WTC11 (cell line): ENCODE measurements around the gene PNO1. TPM values are rescaled to one million over a fixed set of nuclear protein-coding genes. Genes with fewer than 3 reads are reported as not detected.
A peak's percentile ranks its signal among the peaks of the same experiment; 100 is the strongest.

Experiments used
- ATAC-seq: fragments of 200-7000 bp; cut with Tn5 transposase; 2 replicates; pipeline ENCODE4 v1.10.0; 2021; ENCODE audit warnings: mild to moderate bottlenecking, moderate library complexity
- CTCF ChIA-PET: fragments of 300-600 bp; sonication (Branson Sonifier 250); formaldehyde crosslinking; loops from one replicate; lab custom pipeline; 2021; ENCODE audit warnings: antibody characterized with exemption; lab: Charles Lee
- POLR2A ChIA-PET: fragments of 350-600 bp; sonication (Branson Sonifier 250); formaldehyde crosslinking; loops from one replicate; lab custom pipeline; 2021; ENCODE audit warnings: antibody characterized with exemption; lab: Charles Lee
- DNase-seq: peaks from one replicate; pipeline ENCODE4 v3.0.0; 2021; ENCODE audit warnings: low spot score
- H3K27ac Mint-ChIP-seq: 2 replicates; pipeline ENCODE4 v1.8.0; 2021; ENCODE audit warnings: mixed read lengths
- H3K27me3 Mint-ChIP-seq: 2 replicates; pipeline ENCODE4 v1.8.0; 2021; ENCODE audit warnings: low read depth, mild to moderate bottlenecking, moderate library complexity, mixed read lengths
- H3K36me3 Mint-ChIP-seq: 2 replicates; pipeline ENCODE4 v1.8.0; 2021; ENCODE audit warnings: mixed read lengths
- H3K4me1 Mint-ChIP-seq: 2 replicates; pipeline ENCODE4 v1.8.0; 2022; ENCODE audit warnings: mixed read lengths
- H3K4me3 Mint-ChIP-seq: 2 replicates; pipeline ENCODE4 v1.8.0; 2021; ENCODE audit warnings: mild to moderate bottlenecking, moderate library complexity, mixed read lengths
- H3K9me3 Mint-ChIP-seq: 2 replicates; pipeline ENCODE4 v1.8.0; 2021; ENCODE audit warnings: mixed read lengths
- GRHL2 ChIP-seq: fragments of 250-450 bp; sonication (Bioruptor Pico); IDR thresholded peaks from 2 replicates; pipeline ENCODE4 v1.8.0; 2022; ENCODE audit warnings: mild to moderate bottlenecking, moderate library complexity; ENCODE audit not compliant: insufficient replicate concordance, severe bottlenecking
- HMGA2 ChIP-seq: fragments of 250-450 bp; sonication (Bioruptor Pico); IDR thresholded peaks from 2 replicates; pipeline ENCODE4 v1.4.0; 2021; ENCODE audit warnings: mild to moderate bottlenecking, moderate library complexity
- IRF2 ChIP-seq: sonication (generic); formaldehyde crosslinking; IDR thresholded peaks from 2 replicates; pipeline ENCODE4 v1.8.0; 2022; ENCODE audit warnings: low read depth, missing genetic modification reagents, borderline replicate concordance
- MXD4 ChIP-seq: fragments of 250-450 bp; sonication (Bioruptor Pico); IDR thresholded peaks from 2 replicates; pipeline ENCODE4 v1.8.0; 2021; ENCODE audit warnings: mild to moderate bottlenecking, moderate library complexity, borderline replicate concordance
- NFATC4 ChIP-seq: fragments of 250-450 bp; sonication (Bioruptor Pico); IDR thresholded peaks from 2 replicates; pipeline ENCODE4 v1.9.0; 2021; ENCODE audit warnings: mild to moderate bottlenecking
- NR2C2 ChIP-seq: sonication (generic); formaldehyde crosslinking; IDR thresholded peaks from 2 replicates; pipeline ENCODE4 v1.8.0; 2022; ENCODE audit warnings: mild to moderate bottlenecking, missing genetic modification reagents
- SMAD4 ChIP-seq: sonication (generic); formaldehyde crosslinking; IDR thresholded peaks from 2 replicates; pipeline ENCODE4 v1.8.0; 2022; ENCODE audit warnings: mild to moderate bottlenecking, missing genetic modification reagents
- TEAD1 ChIP-seq: sonication (generic); formaldehyde crosslinking; IDR thresholded peaks from 2 replicates; pipeline ENCODE4 v1.8.0; 2022; ENCODE audit warnings: mild to moderate bottlenecking, missing genetic modification reagents
- ZNF121 ChIP-seq: sonication (generic); formaldehyde crosslinking; IDR thresholded peaks from 2 replicates; pipeline ENCODE4 v1.8.0; 2023; ENCODE audit warnings: missing genetic modification reagents
- ZNF219 ChIP-seq: sonication (generic); formaldehyde crosslinking; IDR thresholded peaks from 2 replicates; pipeline ENCODE4 v1.8.0; 2023; ENCODE audit warnings: missing genetic modification reagents, mild to moderate bottlenecking, borderline replicate concordance
- ZNF423 ChIP-seq: fragments of 250-450 bp; sonication (Bioruptor Pico); IDR thresholded peaks from 2 replicates; pipeline ENCODE4 v2.1.2; 2022; ENCODE audit warnings: mild to moderate bottlenecking, moderate library complexity
- total RNA-seq: library from RNA; stranded (reverse); gene quantifications from 3 replicates; pipeline ENCODE4 v1.2.3, GENCODE V29; 2021
- TF ChIP-seq, protein P1 (sequence below): sonication (generic); formaldehyde crosslinking; IDR thresholded peaks from 2 replicates; pipeline ENCODE4 v1.8.1; 2023; ENCODE audit warnings: mild to moderate bottlenecking, missing genetic modification reagents, borderline replicate concordance
- TF ChIP-seq, protein P2 (sequence below): fragments of 250-450 bp; sonication (Bioruptor Pico); IDR thresholded peaks from 2 replicates; pipeline ENCODE4 v1.9.0; 2021; ENCODE audit warnings: mild to moderate bottlenecking
- TF ChIP-seq, protein P3 (sequence below): sonication (generic); formaldehyde crosslinking; IDR thresholded peaks from 2 replicates; pipeline ENCODE4 v1.8.0; 2022; ENCODE audit warnings: mild to moderate bottlenecking, missing genetic modification reagents
- TF ChIP-seq, protein P4 (sequence below): sonication (generic); formaldehyde crosslinking; IDR thresholded peaks from 2 replicates; pipeline ENCODE4 v1.8.0; 2023; ENCODE audit warnings: missing genetic modification reagents

PNO1 gene
- total RNA-seq, 1 experiment from 2014 or later = 24.0 TPM

DNA sequence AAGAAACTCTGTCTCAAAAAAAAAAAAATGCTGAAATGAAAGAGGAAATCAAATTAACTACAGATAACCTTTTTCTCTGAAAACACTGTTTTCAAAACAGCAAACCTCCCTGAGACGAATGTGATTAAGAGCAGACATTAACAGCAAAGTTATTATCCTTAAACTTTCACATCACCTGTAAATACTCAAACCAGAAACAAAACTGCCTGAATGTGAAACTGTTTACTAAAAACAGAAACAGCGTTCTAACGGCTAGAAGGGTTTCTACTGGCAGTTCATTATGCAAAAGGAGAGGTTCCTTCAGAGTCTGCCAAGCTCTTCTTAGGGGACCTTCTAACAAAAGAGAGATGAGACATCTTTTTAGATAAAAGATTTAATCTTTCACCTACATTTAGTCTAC lies 45.9 kb downstream of the PNO1 start:
- CTCF ChIA-PET = interaction anchor here (1.4 kb wide), 1 partner anchor 22 kb away, joined by 3 read pairs; no protein-coding TSS in a partner anchor
- POLR2A ChIA-PET = no interaction called here
- H3K36me3 Mint-ChIP-seq = no peaks in the 10 kb centered on the region

DNA sequence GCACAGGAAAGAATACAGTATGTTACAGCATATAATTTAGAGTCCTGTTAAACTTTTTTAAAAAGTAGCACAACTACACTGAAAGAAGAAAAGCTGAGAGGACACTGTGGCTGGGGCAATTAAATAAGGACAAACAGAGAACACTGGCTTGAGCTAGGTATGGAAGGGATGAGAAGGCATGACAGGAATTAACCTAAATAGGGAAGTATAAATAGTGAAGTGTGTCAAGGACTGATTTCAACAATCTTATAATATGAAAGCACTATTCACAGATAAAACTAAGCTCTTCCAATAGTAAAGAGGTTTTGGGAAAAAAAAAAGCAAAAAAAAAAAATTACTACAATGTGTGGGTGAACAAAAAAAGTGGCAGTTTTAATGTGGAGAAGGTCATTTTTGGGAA lies 49.1 kb downstream of the PNO1 start:
- H3K36me3 Mint-ChIP-seq = peaks cover 12% of the 10 kb centered on the region
- H3K9me3 Mint-ChIP-seq = peaks cover 3% of the 10 kb centered on the region; the same call in 1 of the 2 replicates
- no peaks in the 10 kb centered on the region for H3K27me3 Mint-ChIP-seq
- no peak overlapping the region for H3K4me3 Mint-ChIP-seq
- ATAC-seq (no peak), DNase-seq (no peak)
- POLR2A ChIA-PET = no interaction called here
- TF ChIP-seq HMGA2 (CRISPR knock-in tag) = no peak
- TF ChIP-seq TEAD1 = no peak
- TF ChIP-seq MXD4 = no peak
- TF ChIP-seq SMAD4 (CRISPR knock-in tag) = no peak
- TF ChIP-seq ZNF423 (CRISPR knock-in tag) = no peak
- TF ChIP-seq, protein P1, sequence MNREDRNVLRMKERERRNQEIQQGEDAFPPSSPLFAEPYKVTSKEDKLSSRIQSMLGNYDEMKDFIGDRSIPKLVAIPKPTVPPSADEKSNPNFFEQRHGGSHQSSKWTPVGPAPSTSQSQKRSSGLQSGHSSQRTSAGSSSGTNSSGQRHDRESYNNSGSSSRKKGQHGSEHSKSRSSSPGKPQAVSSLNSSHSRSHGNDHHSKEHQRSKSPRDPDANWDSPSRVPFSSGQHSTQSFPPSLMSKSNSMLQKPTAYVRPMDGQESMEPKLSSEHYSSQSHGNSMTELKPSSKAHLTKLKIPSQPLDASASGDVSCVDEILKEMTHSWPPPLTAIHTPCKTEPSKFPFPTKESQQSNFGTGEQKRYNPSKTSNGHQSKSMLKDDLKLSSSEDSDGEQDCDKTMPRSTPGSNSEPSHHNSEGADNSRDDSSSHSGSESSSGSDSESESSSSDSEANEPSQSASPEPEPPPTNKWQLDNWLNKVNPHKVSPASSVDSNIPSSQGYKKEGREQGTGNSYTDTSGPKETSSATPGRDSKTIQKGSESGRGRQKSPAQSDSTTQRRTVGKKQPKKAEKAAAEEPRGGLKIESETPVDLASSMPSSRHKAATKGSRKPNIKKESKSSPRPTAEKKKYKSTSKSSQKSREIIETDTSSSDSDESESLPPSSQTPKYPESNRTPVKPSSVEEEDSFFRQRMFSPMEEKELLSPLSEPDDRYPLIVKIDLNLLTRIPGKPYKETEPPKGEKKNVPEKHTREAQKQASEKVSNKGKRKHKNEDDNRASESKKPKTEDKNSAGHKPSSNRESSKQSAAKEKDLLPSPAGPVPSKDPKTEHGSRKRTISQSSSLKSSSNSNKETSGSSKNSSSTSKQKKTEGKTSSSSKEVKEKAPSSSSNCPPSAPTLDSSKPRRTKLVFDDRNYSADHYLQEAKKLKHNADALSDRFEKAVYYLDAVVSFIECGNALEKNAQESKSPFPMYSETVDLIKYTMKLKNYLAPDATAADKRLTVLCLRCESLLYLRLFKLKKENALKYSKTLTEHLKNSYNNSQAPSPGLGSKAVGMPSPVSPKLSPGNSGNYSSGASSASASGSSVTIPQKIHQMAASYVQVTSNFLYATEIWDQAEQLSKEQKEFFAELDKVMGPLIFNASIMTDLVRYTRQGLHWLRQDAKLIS = no peak
- no peak for TF ChIP-seq ZNF219
- TF ChIP-seq, protein P2, sequence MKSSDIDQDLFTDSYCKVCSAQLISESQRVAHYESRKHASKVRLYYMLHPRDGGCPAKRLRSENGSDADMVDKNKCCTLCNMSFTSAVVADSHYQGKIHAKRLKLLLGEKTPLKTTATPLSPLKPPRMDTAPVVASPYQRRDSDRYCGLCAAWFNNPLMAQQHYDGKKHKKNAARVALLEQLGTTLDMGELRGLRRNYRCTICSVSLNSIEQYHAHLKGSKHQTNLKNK = no peak
- no peak for TF ChIP-seq IRF2 (CRISPR knock-in tag)
- no peak for TF ChIP-seq NFATC4 (CRISPR knock-in tag)
- TF ChIP-seq NR2C2 (CRISPR knock-in tag) = no peak
- TF ChIP-seq, all 79 proteins: peak for 0
- Mint-ChIP-seq H3K27ac (peak overlapping the region; percentile 10; the same call in 1 of the 2 replicates), H3K4me1 (peaks cover 25% of the 10 kb centered on the region)
- CTCF ChIA-PET = interaction anchor here (1.5 to 2.9 kb wide), 2 partner anchors 10 to 19 kb away, joined by 3 to 12 read pairs; no protein-coding TSS in a partner anchor

More for the DNA sequence above, 45.9 kb downstream of the PNO1 start:
- H3K4me3 Mint-ChIP-seq = no peak overlapping the region
- peaks cover 10% of the 10 kb centered on the region for H3K4me1 Mint-ChIP-seq
- no peak for TF ChIP-seq NR2C2 (CRISPR knock-in tag)
- TF ChIP-seq, protein P3, sequence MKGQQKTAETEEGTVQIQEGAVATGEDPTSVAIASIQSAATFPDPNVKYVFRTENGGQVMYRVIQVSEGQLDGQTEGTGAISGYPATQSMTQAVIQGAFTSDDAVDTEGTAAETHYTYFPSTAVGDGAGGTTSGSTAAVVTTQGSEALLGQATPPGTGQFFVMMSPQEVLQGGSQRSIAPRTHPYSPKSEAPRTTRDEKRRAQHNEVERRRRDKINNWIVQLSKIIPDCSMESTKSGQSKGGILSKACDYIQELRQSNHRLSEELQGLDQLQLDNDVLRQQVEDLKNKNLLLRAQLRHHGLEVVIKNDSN (CRISPR knock-in tag) = no peak
- peak overlapping the region; percentile 92 for H3K27ac Mint-ChIP-seq
- no peaks in the 10 kb centered on the region for H3K27me3 Mint-ChIP-seq
- no peak for ATAC-seq
- no peak for DNase-seq
- no peaks in the 10 kb centered on the region for H3K9me3 Mint-ChIP-seq

DNA sequence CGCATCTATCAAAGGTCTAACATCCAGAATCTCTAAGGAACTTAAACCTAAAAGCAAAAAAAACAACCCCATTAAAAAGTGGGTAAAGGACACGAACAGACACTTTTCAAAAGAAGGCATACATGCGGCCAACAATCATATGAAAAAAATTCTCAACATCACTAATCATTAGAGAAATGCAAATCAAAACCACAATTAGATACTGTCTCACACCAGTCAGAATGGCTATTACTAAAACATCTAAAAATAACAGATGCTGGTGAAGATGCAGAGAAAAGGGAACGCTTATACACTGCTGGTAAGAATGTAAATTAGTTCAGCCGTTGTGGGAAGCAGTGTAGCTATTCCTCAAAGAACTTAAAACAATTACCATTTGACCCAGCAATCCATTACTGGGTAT lies 56.7 kb downstream of the PNO1 start:
- TF ChIP-seq GRHL2 (CRISPR knock-in tag) = no peak
- no peak for TF ChIP-seq ZNF121
- TF ChIP-seq, protein P4, sequence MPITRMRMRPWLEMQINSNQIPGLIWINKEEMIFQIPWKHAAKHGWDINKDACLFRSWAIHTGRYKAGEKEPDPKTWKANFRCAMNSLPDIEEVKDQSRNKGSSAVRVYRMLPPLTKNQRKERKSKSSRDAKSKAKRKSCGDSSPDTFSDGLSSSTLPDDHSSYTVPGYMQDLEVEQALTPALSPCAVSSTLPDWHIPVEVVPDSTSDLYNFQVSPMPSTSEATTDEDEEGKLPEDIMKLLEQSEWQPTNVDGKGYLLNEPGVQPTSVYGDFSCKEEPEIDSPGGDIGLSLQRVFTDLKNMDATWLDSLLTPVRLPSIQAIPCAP (CRISPR knock-in tag) = no peak
- ChIA-PET POLR2A (no interaction called here), CTCF (interaction anchor here (0.6 kb wide), 1 partner anchor 46 kb away, joined by 9 read pairs; no protein-coding TSS in a partner anchor)
- Mint-ChIP-seq H3K4me1 (peaks cover 31% of the 10 kb centered on the region), H3K36me3 (peaks cover 21% of the 10 kb centered on the region), H3K9me3 (peaks cover 3% of the 10 kb centered on the region; the same call in 1 of the 2 replicates), H3K27ac (no peak overlapping the region), H3K4me3 (no peak overlapping the region), H3K27me3 (no peaks in the 10 kb centered on the region)
- no peak for ATAC-seq
- no peak for DNase-seq
